ENCODE measurements around the gene MMP23B.
"Not testable (repeated sequence)": the region's sequence is repeated elsewhere in the genome, so short reads cannot be mapped to it uniquely, and the experiment has no call there.

DNA sequence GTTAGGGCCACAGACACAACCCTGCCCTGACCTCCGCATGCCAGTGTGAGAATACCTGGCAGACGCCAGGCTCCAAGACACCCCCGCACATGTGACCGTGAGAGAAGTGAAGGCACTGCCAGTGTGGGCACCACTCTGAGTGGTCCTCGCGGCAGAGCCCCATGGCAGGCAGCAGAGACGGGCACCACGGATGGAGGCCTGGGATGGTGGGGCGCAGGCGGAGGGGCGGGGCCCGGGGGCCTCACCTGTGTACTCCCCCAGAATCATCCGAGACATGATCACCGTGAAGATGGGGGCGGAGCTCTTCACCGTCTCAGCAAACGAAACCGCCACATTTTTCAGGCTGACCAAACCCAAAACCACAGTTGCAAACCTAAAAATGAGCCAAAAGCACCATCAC is 43.2 kb downstream of the MMP23B start:
- not testable (repeated sequence) for TF ChIP-seq POLR2A, CTCF (IDR thresholded peaks at IDR 0.05)

Measured in esophagus squamous epithelium (tissue), 4 donors.